H1 (cell line): ENCODE data around the gene IQCM. TPM values are rescaled to one million over a fixed set of nuclear protein-coding genes. Genes with fewer than 3 reads are reported as not detected.

Source experiments
- CTCF ChIA-PET: fragments of 300-600 bp; sonication (Branson Sonifier 250); formaldehyde crosslinking; loops from one replicate; lab custom pipeline; 2021; ENCODE audit not compliant: partially characterized antibody; lab: Charles Lee
- POLR2A ChIA-PET: fragments of 300-600 bp; sonication (Branson Sonifier 250); formaldehyde crosslinking; loops from one replicate; lab custom pipeline; 2021; ENCODE audit warnings: inconsistent platforms; ENCODE audit not compliant: partially characterized antibody; lab: Charles Lee
- DNase-seq, 2 experiments: peaks; one replicate each; pipeline versions ENCODE4 v3.0.0 to v3.0.0-alpha.2; 2010 to 2022; ENCODE audit warnings: low spot score in 2 of 2, low read depth in 1 of 2, mixed read lengths in 1 of 2
- FAIRE-seq: peaks from 2 replicates; lab custom pipeline; 2011; peaks lifted over from hg19 to GRCh38; lab: Jason Lieb, UNC
- H2AFZ ChIP-seq: 2 replicates; pipeline ENCODE4 v1.8.1; 2012; ENCODE audit warnings: low read length, inconsistent platforms
- H2AK5ac ChIP-seq: 2 replicates; pipeline ENCODE4 v1.6.1; 2013; ENCODE audit warnings: low read depth, low read length
- H2BK120ac ChIP-seq: replicated peaks from 2 replicates; pipeline ENCODE3; 2013; ENCODE audit warnings: low read depth, low read length, inconsistent platforms
- H2BK12ac ChIP-seq: 2 replicates; pipeline ENCODE4 v1.6.1; 2013; ENCODE audit warnings: low read depth, low read length
- H2BK15ac ChIP-seq: 2 replicates; pipeline ENCODE4 v1.6.1; 2013; ENCODE audit warnings: low read length
- H2BK20ac ChIP-seq: 2 replicates; pipeline ENCODE4 v1.6.1; 2013; ENCODE audit warnings: low read length
- H2BK5ac ChIP-seq: 2 replicates; pipeline ENCODE4 v1.6.1; 2013; ENCODE audit warnings: low read depth, low read length
- H3K14ac ChIP-seq: 2 replicates; pipeline ENCODE4 v1.6.1; 2013; ENCODE audit warnings: inconsistent platforms; ENCODE audit not compliant: insufficient read length
- H3K18ac ChIP-seq: 2 replicates; pipeline ENCODE4 v1.6.1; 2013; ENCODE audit warnings: low read length; ENCODE audit errors: extremely low read depth
- H3K23ac ChIP-seq: 2 replicates; pipeline ENCODE4 v1.6.1; 2013; ENCODE audit warnings: inconsistent platforms; ENCODE audit not compliant: insufficient read length
- H3K23me2 ChIP-seq: 2 replicates; pipeline ENCODE4 v1.6.1; 2013; ENCODE audit warnings: low read depth, low read length
- H3K27ac ChIP-seq: 2 replicates; pipeline ENCODE4 v1.6.1; 2011; ENCODE audit warnings: low read depth, low read length, inconsistent platforms
- H3K27me3 ChIP-seq, 4 experiments: replicated peaks in 1 of 4; 1 replicate in 1 of 4; 2 replicates in 3 of 4; pipeline versions ENCODE4 v1.6.1 to v1.8.1; 2011 to 2013; ENCODE audit warnings: low read length in 3 of 4, mild to moderate bottlenecking in 3 of 4, inconsistent platforms in 2 of 4, mixed read lengths in 2 of 4, moderate library complexity in 1 of 4; ENCODE audit not compliant: control insufficient read depth in 3 of 4, insufficient read depth in 3 of 4; ENCODE audit errors: extremely low read depth in 1 of 4
- H3K36me3 ChIP-seq, 4 experiments: 2 replicates each; pipeline versions ENCODE4 v1.6.1 to v1.8.1; 2011 to 2013; ENCODE audit warnings: mild to moderate bottlenecking in 4 of 4, low read length in 3 of 4, moderate library complexity in 2 of 4, control low read depth in 1 of 4, inconsistent platforms in 1 of 4; ENCODE audit not compliant: insufficient read depth in 4 of 4, control insufficient read depth in 2 of 4
- H3K4ac ChIP-seq: replicated peaks from 2 replicates; pipeline ENCODE3; 2013; ENCODE audit warnings: low read length, low read depth, mixed read lengths, inconsistent platforms; ENCODE audit not compliant: insufficient read length
- H3K4me1 ChIP-seq, 4 experiments: replicated peaks in 1 of 4; 1 replicate in 1 of 4; 2 replicates in 3 of 4; pipeline versions ENCODE4 v1.6.1 to v1.8.1; 2011 to 2013; ENCODE audit warnings: low read length in 3 of 4, inconsistent platforms in 2 of 4, mixed read lengths in 1 of 4; ENCODE audit not compliant: insufficient read depth in 4 of 4, control insufficient read depth in 3 of 4
- H3K4me2 ChIP-seq, 2 experiments: 2 replicates each; pipeline versions ENCODE4 v1.6.1 to v1.8.1; 2011 to 2013; ENCODE audit warnings: low read depth in 2 of 2, low read length in 2 of 2, control low read depth in 1 of 2, inconsistent platforms in 1 of 2, mild to moderate bottlenecking in 1 of 2; ENCODE audit not compliant: insufficient read depth in 1 of 2
- H3K4me3 ChIP-seq, 4 experiments: fragments of 200-600, 300-600 bp in 1 of 4; sonication (generic), shearing (Covaris generic), sonication (Bioruptor Twin) in 1 of 4; 2 replicates each; pipeline versions ENCODE4 v1.5.1 to v1.8.1; 2011 to 2016; ENCODE audit warnings: low read length in 4 of 4, low read depth in 3 of 4, control low read depth in 2 of 4, inconsistent platforms in 2 of 4, mild to moderate bottlenecking in 2 of 4, mixed read lengths in 1 of 4, moderate library complexity in 1 of 4; ENCODE audit not compliant: insufficient read depth in 2 of 4; ENCODE audit errors: extremely low read depth in 1 of 4
- H3K56ac ChIP-seq: replicated peaks from 2 replicates; pipeline ENCODE3; 2013; ENCODE audit warnings: low read depth, mild to moderate bottlenecking, mixed read lengths, low read length, inconsistent platforms; ENCODE audit not compliant: insufficient read length
- H3K79me1 ChIP-seq: 2 replicates; pipeline ENCODE4 v1.6.1; 2013; ENCODE audit warnings: low read depth, low read length, control low read depth
- H3K79me2 ChIP-seq, 2 experiments: 2 replicates each; pipeline versions ENCODE4 v1.6.1 to v1.8.1; 2012 to 2013; ENCODE audit warnings: low read length in 2 of 2, mild to moderate bottlenecking in 2 of 2, inconsistent platforms in 1 of 2; ENCODE audit not compliant: insufficient read depth in 2 of 2, control insufficient read depth in 1 of 2
- H3K9ac ChIP-seq, 4 experiments: replicated peaks in 1 of 4; 1 replicate in 1 of 4; 2 replicates in 3 of 4; pipeline versions ENCODE4 v1.6.1 to v1.8.1; 2011 to 2013; ENCODE audit warnings: low read depth in 3 of 4, low read length in 3 of 4, control low read depth in 2 of 4, mild to moderate bottlenecking in 2 of 4, moderate library complexity in 2 of 4, inconsistent platforms in 1 of 4; ENCODE audit errors: extremely low read depth in 1 of 4
- H3K9me3 ChIP-seq, 2 experiments: 2 replicates each; pipeline versions ENCODE4 v1.6.1 to v1.8.1; 2012 to 2013; ENCODE audit warnings: mild to moderate bottlenecking in 2 of 2, moderate library complexity in 2 of 2, control low read depth in 1 of 2, inconsistent platforms in 1 of 2, low read depth in 1 of 2, low read length in 1 of 2, mixed read lengths in 1 of 2; ENCODE audit not compliant: insufficient read depth in 2 of 2
- H4K20me1 ChIP-seq, 2 experiments: replicated peaks in 1 of 2; 2 replicates each; pipeline versions ENCODE3 to v1.8.1; 2011 to 2013; ENCODE audit warnings: inconsistent platforms in 2 of 2, low read length in 2 of 2, mild to moderate bottlenecking in 1 of 2; ENCODE audit not compliant: insufficient read depth in 2 of 2, control insufficient read depth in 1 of 2
- H4K5ac ChIP-seq: 2 replicates; pipeline ENCODE4 v1.6.1; 2013; ENCODE audit warnings: low read length, low read depth, mixed read lengths, inconsistent platforms; ENCODE audit not compliant: insufficient read length
- H4K8ac ChIP-seq: 2 replicates; pipeline ENCODE4 v1.8.0; 2013; ENCODE audit warnings: mild to moderate bottlenecking, moderate library complexity, low read length, inconsistent platforms; ENCODE audit not compliant: insufficient read depth; ENCODE audit errors: extremely low read depth
- H4K91ac ChIP-seq: replicated peaks from 2 replicates; pipeline ENCODE3; 2013; ENCODE audit warnings: low read length, mixed read lengths, inconsistent platforms; ENCODE audit not compliant: insufficient read length
- ASH2L ChIP-seq: fragments of 200-600, 300-600 bp; sonication (generic); IDR thresholded peaks from one replicate; pipeline ENCODE4 v1.7.1; 2017; ENCODE audit warnings: low read length
- BCL11A ChIP-seq, 2 experiments: IDR thresholded peaks; one replicate each; pipeline ENCODE4 v1.6.1; 2011; ENCODE audit warnings: low read depth in 2 of 2, low read length in 2 of 2, mild to moderate bottlenecking in 2 of 2
- CHD1 ChIP-seq: IDR thresholded peaks from 2 replicates; pipeline ENCODE4 v1.6.1; 2012; ENCODE audit warnings: low read depth, low read length, improper control_type of control experiment
- HDAC6 ChIP-seq: IDR thresholded peaks from one replicate; pipeline ENCODE4 v1.7.1; 2012; ENCODE audit warnings: low read depth, mild to moderate bottlenecking, inconsistent platforms, low read length, moderate library complexity
- JUN ChIP-seq: IDR thresholded peaks from 2 replicates; pipeline ENCODE4 v1.6.1; 2011; ENCODE audit warnings: low read depth, mild to moderate bottlenecking, improper control_type of control experiment, low read length
- JUND ChIP-seq: IDR thresholded peaks from 2 replicates; pipeline ENCODE4 v1.6.1; 2011; ENCODE audit warnings: mild to moderate bottlenecking, improper control_type of control experiment, low read length
- NANOG ChIP-seq: IDR thresholded peaks from 2 replicates; pipeline ENCODE4 v1.6.1; 2011; ENCODE audit warnings: low read length, low read depth, mild to moderate bottlenecking, inconsistent platforms; ENCODE audit not compliant: insufficient read depth, poor library complexity, severe bottlenecking
- NRF1 ChIP-seq: IDR thresholded peaks from 2 replicates; pipeline ENCODE4 v1.6.1; 2011; ENCODE audit warnings: mild to moderate bottlenecking, low read depth, low read length, improper control_type of control experiment
- POLR2A ChIP-seq, 2 experiments: IDR thresholded peaks; 1 replicate in 1 of 2; 2 replicates in 1 of 2; pipeline ENCODE4 v1.6.1; 2011; ENCODE audit warnings: low read depth in 2 of 2, low read length in 2 of 2, mild to moderate bottlenecking in 2 of 2; ENCODE audit errors: control extremely low read depth in 1 of 2
- SIN3A ChIP-seq, 2 experiments: IDR thresholded peaks in 1 of 2; conservative IDR thresholded peaks in 1 of 2; 2 replicates each; pipeline ENCODE4 v1.6.1; 2011 to 2012; ENCODE audit warnings: low read length in 2 of 2, improper control_type of control experiment in 1 of 2, low read depth in 1 of 2, mild to moderate bottlenecking in 1 of 2
- WGBS, 2 experiments: shearing (Covaris generic) in 1 of 2; methylation state at CpG; one replicate each; pipeline versions ENCODE4 v1.1.6 to v1.1.7; 2013 to 2015; ENCODE audit warnings: low lambda C conversion rate in 2 of 2, mixed read lengths in 2 of 2, inconsistent platforms in 1 of 2, low coverage in 1 of 2, missing lambda C conversion rate in 1 of 2; ENCODE audit not compliant: insufficient replicate concordance in 2 of 2, insufficient coverage in 1 of 2, insufficient read length in 1 of 2; ENCODE audit errors: extremely low coverage in 1 of 2, missing lambda C conversion rate in 1 of 2; 5-methylcytosine and 5-hydroxymethylcytosine counted together
- polyA plus RNA-seq, 7 experiments: library from polyadenylated mRNA; depleted of rRNA in 3 of 7; stranded (reverse) in 5 of 7; unstranded in 2 of 7; fragments of >200 nt in 5 of 7; fragments of 200-250 nt in 2 of 7; gene quantifications; 1 replicate in 5 of 7; 2 replicates in 1 of 7; 4 replicates in 1 of 7; pipeline versions ENCODE4 v1.2.1 to v1.2.3, GENCODE V29; 2011 to 2013; ENCODE audit warnings: missing spikeins in 2 of 7, mixed read lengths in 2 of 7
- total RNA-seq: library from RNA; stranded (reverse); fragmentation: NEBNext Ultra II Directional; extraction: Animal tissue kit (Norgen Biotek cat#: 25700); gene quantifications from 2 replicates; pipeline ENCODE4 v1.2.1, GENCODE V29; 2021
- TF ChIP-seq, protein P1 (sequence below): IDR thresholded peaks from 2 replicates; pipeline ENCODE4 v1.6.1; 2012; ENCODE audit warnings: inconsistent platforms
- TF ChIP-seq, protein P2 (sequence below): IDR thresholded peaks from 2 replicates; pipeline ENCODE4 v1.6.1; 2012; ENCODE audit warnings: inconsistent platforms

The IQCM gene
- total and polyA plus RNA-seq, 2 of the 8 experiments (the other 6 are each of a cell fraction or from before 2014, with no cell fraction given), result not detected

DNA sequence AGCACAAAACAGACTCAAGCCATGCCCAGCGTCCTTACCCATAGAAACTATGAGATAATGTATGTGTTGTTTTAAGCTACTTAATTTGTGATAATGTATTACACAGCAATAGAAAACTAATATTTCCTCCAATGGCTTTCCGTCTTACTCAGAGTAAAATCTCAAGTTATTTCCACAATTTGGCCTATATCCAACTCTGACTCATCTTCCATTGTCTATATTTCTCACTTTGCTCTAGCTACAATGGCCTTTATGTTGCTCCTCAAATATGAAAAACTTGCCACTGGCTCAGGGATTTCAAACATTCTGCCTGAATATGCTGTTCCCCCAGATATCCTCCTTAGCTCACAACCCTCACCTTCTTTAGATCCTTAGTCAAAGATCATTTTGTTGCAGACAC lies 31.6 kb downstream of the IQCM start:
- no peak overlapping the region for H3K27ac ChIP-seq
- no peak overlapping the region for H3K4ac ChIP-seq
- H3K79me1 ChIP-seq, result no peaks in the 10 kb centered on the region
- H2BK20ac ChIP-seq, result no peak overlapping the region
- H2BK12ac ChIP-seq, result no peak overlapping the region
- no peak overlapping the region for H4K91ac ChIP-seq
- ChIA-PET POLR2A (no interaction called here), CTCF (interaction anchor here (0.5 to 1.4 kb wide), 7 partner anchors 9 to 345 kb away, joined by 3 to 6 read pairs (median 4); no protein-coding TSS in a partner anchor)
- no peak overlapping the region for H3K4me3 ChIP-seq
- H3K36me3 ChIP-seq, result no peaks in the 10 kb centered on the region
- H3K23ac ChIP-seq, result no peak overlapping the region
- DNase-seq (no peak), FAIRE-seq (no peak)
- no peak overlapping the region for H4K5ac ChIP-seq
- WGBS, 2 experiments, result 97% methylated on average over 2 of the region's 2 CpGs; no CpG with 5 or more reads in 1 of the 2 experiments
- no peak overlapping the region for H3K9ac ChIP-seq
- H3K79me2 ChIP-seq, result no peaks in the 10 kb centered on the region
- no peak overlapping the region for H3K18ac ChIP-seq
- H2BK5ac ChIP-seq, result no peak overlapping the region
- H3K4me1 ChIP-seq, result no peaks in the 10 kb centered on the region
- no peaks in the 10 kb centered on the region for H4K20me1 ChIP-seq
- H2AFZ ChIP-seq, result no peak overlapping the region
- no peak overlapping the region for H3K4me2 ChIP-seq
- no peaks in the 10 kb centered on the region for H3K23me2 ChIP-seq
- H4K8ac ChIP-seq, result no peak overlapping the region
- no peak overlapping the region for H3K56ac ChIP-seq
- H3K9me3 ChIP-seq, result no peaks in the 10 kb centered on the region
- TF ChIP-seq, protein P1, sequence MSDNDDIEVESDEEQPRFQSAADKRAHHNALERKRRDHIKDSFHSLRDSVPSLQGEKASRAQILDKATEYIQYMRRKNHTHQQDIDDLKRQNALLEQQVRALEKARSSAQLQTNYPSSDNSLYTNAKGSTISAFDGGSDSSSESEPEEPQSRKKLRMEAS, result no peak
- no peak for TF ChIP-seq CHD1
- no peak for TF ChIP-seq JUN
- TF ChIP-seq JUND, result no peak
- TF ChIP-seq BCL11A (IDR thresholded peaks at IDR 0.05; ENCODE audit: low read depth in 2 of 2, low read length in 2 of 2), result no peak
- no peak for TF ChIP-seq POLR2A (IDR thresholded peaks at IDR 0.05; ENCODE audit: control extremely low read depth in 1 of 2, low read depth in 2 of 2, low read length in 2 of 2)
- TF ChIP-seq, protein P2, sequence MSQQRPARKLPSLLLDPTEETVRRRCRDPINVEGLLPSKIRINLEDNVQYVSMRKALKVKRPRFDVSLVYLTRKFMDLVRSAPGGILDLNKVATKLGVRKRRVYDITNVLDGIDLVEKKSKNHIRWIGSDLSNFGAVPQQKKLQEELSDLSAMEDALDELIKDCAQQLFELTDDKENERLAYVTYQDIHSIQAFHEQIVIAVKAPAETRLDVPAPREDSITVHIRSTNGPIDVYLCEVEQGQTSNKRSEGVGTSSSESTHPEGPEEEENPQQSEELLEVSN, result no peak
- TF ChIP-seq NANOG, result no peak
- TF ChIP-seq SIN3A (conservative IDR thresholded peaks at IDR 0.05 in 1 of 2, IDR thresholded peaks at IDR 0.05 in 1 of 2; ENCODE audit: low read depth in 1 of 2, low read length in 2 of 2), result no peak
- TF ChIP-seq ASH2L, result no peak
- TF ChIP-seq HDAC6, result no peak
- TF ChIP-seq NRF1, result no peak
- H2BK15ac ChIP-seq, result no peak overlapping the region
- H2BK120ac ChIP-seq, result no peak overlapping the region
- no peak overlapping the region for H3K14ac ChIP-seq
- H3K27me3 ChIP-seq, result no peaks in the 10 kb centered on the region
- no peak overlapping the region for H2AK5ac ChIP-seq
